HG03103 (cell line): ENCODE data around the gene TTC9B.
"Not testable (repeated sequence)": the region's sequence is repeated elsewhere in the genome, so short reads cannot be mapped to it uniquely, and the experiment has no call there.

ENCODE experiments used
- ATAC-seq: cut with Tn5 transposase; IDR thresholded peaks from one replicate; pipeline ENCODE4 v1.9.1; 2021; ENCODE audit warnings: low read depth; ENCODE audit not compliant: unreplicated experiment

Gene TTC9B

DNA sequence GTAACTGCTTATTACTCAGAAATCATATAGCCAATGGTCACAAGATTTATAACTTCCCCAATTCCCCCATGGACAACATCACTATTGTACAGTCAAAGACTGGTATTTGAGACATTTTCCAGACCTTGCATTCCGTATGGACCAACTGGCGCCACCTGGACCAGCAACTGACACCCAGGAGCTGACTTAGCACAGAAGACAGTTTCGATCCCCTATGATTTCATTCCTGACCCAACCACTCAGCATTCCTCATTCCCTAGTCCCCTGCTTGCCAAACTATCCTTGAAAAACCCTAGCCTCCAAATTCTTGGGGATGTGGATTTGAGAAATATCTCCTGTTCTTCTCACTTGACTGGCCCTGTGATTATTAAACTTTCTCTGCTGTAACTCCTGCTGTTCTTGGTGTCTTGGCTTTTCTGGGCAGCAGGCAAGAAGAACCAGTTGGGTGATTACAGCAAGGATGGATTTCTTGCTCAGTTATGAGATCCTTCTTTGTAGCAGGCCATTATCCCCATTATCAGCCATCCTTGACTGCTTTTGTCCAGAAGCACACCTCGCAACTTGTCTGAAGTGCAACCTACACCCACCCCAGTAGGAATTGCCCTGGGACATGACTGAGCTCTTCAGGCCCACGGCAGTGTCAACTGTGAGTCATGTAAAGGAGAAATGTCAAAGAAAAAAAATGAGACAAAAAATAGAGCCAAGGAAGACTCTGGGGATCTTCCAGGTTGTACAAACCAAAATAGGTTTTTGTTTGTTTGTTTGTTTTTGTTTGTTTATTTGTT, 40.7 kb downstream of the TTC9B start:
- ATAC-seq, result no peak

DNA sequence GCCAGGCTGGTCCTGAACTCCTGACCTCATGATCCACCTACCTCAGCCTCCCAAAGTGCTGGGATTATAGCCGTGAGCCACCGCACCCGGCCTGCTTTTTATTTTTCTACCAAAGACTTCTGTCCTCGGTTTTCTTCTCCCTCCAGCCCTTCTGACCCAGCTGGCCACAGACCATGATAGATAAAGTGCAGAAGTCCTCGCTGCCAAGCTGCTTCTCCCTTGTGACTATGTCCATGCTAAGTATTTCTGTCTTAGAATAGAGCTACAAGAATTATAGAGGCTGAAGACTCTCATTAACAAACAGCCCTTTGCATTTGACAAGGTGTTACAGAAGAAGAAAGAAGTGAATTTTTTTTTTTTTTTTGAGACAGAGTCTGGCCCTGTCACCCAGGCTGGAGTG, 42.4 kb downstream of the TTC9B start:
- ATAC-seq, result no peak

DNA sequence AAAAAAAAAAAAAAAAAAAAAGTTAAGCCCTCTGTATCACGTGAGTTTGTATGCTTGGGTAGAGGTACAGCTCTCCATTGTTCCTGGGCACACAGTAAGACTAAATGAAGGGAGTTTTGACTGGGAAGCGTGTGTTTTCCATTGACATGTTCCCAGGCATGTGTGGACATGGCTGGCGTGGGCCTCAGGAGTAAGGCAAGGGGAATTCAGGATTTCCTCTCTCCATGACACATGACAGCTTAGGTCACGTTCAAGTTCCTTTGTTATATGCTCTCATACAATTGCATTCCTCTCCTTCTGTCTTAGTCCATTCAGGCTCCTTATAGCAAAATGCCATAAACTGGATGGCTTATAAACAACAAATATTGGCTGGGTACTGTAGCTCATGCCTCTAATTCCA, 44.1 kb downstream of the TTC9B start:
- no peak for ATAC-seq

DNA sequence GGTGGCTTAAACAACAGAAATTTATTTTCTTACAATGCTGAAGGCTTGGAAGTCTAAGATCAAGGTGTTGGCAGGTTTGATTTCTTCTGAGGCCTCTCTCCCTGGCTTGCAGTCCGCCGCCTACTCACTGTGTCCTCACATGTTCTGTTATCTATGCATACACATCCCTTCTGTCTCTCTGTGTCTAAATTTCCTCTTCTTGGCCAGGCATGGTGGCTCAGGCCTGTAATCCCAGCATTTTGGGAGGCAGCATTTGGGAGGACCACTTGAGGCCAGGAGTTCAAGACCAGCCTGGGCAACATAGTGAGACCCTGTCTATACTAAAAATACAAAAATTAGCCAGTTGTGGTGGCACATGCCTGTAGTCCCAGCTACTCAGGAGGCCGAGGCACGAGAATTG, 46.9 kb downstream of the TTC9B start:
- not testable (repeated sequence) for ATAC-seq

DNA sequence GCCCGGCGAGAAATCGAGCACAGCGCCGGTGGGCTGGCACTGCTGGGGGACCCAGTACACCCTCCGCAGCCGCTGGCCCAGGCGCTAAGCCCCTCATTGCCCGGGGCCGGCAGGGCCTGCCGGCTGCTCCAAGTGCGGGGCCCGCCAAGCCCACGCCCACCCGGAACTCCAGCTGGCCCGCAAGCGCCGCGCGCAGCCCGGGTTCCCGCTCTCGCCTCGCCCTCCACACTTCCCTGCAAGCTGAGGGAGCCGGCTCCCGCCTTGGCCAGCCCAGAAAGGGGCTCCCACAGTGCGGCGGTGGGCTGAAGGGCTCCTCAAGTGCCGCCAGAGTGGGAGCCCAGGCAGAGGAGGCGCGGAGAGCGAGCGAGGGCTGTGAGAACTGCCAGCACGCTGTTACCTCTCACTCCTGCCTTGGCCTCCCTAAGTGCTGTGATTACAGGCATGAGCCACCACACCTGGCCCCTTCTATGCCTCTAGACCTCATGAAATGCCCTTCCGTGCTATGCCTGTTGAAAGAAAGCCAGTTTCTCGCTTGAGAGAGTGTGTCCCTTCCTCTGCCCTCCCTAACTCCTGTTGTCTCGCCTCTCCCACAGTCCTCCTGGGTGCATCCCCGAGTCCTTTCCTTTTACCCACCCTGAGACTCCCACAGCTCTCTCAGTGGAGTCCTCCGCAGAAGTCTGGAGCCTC, 47.7 kb downstream of the TTC9B start:
- ATAC-seq, result not testable (repeated sequence)

DNA sequence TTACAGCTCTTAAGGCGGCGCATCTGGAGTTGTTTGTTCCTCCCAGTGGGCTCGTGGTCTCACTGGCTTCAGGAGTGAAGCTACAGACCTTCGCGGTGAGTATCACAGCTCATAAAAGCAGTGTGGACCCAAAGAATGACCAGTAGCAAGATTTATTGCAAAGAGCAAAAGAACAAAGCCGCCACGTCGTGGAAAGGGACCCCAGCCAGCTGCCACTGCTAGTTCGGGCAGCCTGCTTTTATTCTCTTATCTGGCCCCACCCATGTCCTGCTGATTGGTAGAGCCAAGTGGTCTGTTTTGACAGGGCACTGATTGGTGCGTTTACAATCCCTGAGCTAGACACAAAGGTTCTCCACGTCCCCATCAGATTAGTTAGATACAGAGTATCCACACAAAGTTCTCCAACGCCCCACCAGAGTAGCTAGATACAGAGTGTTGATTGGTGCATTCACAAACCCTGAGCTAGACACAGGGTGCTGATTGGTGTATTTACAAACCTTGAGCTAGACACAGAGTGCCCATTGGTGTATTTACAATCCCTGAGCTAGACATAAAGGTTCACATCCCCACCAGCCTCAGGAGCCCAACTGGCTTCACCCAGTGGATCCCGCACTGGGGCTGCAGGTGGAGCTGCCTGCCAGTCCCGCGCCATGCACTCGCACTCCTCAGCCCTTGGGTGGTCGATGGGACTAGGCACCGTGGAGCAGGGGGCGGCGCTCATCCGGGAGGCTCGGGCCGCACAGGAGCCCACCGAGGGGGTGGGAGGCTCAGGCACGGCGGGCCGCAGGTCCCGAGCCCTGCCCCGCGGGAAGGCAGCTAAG, 48.5 kb downstream of the TTC9B start:
- ATAC-seq, result not testable (repeated sequence)
